GM12872 (cell line): ENCODE data around the gene OBP2B.

Source experiments
- TF ChIP-seq, protein P1 (sequence below): IDR thresholded peaks from 3 replicates; pipeline ENCODE4 v1.5.1; 2011; ENCODE audit warnings: low read depth, mild to moderate bottlenecking, low read length, moderate library complexity; ENCODE audit not compliant: insufficient read depth

OBP2B gene

DNA sequence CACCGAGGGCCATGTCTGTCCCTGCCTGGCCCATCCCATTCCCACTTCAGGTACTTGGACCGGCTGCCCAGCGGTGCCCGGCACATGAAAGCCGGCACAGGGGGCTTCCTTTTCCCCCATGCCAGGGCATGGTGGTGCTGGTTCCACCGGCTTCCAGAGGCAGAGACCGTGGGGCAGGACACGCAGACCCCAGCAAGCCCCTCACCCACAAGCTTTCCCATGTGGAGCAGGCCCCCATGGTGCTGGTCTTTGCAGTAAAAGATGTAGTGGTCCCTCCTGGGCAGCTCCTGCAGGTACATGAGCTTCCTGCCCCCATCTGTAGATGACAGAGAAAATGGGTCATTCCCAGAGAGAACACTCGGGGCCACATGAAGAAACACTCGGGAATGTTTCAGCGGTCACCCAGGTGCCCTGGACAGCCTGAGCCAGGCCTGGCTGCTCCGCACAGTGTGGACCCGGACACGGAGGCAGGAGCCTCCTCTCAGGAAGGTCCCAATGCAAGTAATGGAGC, 2.0 kb downstream of the OBP2B start:
- TF ChIP-seq, protein P1, sequence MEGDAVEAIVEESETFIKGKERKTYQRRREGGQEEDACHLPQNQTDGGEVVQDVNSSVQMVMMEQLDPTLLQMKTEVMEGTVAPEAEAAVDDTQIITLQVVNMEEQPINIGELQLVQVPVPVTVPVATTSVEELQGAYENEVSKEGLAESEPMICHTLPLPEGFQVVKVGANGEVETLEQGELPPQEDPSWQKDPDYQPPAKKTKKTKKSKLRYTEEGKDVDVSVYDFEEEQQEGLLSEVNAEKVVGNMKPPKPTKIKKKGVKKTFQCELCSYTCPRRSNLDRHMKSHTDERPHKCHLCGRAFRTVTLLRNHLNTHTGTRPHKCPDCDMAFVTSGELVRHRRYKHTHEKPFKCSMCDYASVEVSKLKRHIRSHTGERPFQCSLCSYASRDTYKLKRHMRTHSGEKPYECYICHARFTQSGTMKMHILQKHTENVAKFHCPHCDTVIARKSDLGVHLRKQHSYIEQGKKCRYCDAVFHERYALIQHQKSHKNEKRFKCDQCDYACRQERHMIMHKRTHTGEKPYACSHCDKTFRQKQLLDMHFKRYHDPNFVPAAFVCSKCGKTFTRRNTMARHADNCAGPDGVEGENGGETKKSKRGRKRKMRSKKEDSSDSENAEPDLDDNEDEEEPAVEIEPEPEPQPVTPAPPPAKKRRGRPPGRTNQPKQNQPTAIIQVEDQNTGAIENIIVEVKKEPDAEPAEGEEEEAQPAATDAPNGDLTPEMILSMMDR, result no peak

DNA sequence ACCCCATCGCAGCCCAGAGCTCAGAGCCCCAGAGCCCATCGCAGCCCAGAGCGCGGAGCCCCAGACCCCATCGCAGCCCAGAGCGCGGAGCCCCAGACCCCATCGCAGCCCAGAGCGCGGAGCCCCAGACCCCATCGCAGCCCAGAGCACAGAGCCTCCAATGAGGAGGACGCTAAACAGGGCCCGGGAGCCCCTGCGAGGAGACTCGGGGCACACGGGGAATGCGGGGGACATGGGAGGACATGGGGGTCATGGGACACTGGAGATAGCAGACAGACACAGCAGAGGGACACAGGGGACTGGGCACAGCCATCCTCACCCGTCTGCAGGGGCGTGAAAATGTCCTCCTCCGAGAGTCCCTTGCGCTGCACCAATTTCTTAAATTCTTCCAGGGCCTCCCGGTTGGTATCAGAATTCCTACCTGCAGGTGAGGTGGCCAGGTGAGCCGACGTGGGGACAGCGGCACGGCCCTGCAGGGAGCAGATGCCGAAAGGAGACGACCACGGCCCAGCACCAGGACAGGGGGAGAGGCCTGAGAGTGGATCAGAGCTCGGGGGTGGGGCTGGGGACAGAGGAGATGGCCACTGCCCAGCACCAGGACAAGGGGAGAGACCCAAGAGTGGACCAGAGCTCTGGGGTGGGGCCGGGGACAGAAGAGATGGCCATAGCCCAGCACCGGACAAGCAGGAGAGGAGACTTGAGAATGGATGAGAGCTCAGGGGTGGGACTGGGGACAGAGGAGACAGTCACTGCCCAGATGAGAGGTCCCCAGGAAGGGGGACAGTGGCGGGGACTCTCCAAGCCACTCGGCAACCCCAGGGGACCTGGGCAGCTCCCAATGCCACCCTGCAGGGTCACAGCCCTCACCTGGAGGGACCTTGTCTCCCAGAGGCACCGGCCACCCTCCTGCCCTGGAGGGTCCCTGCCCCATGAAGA, 2.8 kb downstream of the OBP2B start:
- TF ChIP-seq, protein P1, result no peak

DNA sequence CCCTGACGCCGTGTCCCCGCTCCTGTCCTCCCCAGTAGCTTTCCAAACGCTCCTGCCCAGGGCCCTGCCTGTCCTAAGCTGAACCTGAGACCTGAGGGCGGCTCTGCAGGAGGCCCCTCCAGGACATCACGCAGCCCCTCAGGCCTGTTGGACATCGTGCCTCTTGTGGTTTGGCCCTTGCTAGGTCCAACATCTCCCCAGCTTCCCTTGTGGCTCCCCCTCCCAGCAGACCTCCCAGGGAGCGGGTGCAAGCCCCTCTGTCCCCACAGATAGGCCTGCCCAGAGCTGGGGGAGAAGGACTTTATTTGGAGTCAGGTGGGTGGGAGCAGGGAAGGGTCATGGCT, 4.1 kb downstream of the OBP2B start:
- TF ChIP-seq, protein P1, result no peak

DNA sequence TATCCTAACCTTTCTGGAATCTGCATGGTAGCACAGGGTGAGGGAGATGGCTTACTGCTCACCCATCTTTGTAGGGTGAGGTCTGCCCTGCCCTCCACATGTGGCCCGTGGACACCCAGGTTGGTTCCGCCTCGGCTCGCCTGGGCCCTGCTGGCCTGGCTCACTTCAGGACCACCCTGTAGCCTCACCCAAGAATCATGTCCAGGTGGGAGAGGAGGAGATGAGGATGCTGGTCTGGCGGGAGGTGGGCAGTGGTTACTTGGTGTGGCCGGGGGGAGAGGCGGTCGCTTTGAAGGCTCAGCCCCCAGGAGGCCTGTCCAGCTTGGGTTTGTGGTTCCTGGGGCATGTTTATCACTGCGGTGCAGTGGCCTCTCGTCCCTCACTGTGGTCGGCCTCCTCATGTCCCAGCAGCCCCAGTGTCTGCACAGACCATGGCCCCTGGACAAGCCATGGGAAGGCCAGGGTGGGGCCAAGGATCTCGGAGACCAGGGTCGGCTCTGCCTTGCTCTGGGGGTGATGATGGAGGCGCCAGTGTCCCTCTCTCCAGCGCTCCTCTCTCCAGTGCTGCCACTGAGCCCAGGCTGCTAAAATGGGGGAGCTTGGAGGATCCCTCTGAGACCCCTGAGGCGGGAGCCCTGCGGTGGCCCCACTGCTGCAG, 4.6 kb downstream of the OBP2B start:
- TF ChIP-seq, protein P1, result no peak

DNA sequence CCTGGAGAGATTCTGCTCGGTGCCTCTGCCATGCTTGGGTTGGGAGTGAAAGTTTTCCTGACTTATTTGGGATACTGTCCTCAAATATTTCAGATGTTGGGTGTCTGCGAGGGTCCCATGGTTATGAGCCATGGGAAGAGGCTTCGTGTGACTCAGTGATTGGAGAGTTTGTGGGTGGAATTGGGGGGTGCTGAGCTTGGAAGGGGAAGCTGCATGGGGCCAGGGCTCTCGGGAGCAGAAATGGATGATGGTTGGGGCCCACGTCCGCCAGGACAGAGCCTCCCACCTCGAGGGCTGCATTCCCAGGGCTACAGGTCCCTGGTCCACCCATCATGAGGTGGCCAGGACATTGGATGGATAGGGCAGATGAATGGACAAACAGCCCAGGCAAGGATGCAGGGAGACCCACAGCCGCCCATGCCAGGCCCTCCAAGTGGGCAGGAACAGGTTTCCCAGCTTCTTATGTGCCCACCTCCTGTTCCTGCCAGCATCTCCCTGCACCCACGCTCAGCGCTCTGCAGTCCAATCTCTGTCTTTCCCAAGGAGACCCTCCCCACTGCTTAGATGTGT, 5.5 kb downstream of the OBP2B start:
- TF ChIP-seq, protein P1, result no peak

DNA sequence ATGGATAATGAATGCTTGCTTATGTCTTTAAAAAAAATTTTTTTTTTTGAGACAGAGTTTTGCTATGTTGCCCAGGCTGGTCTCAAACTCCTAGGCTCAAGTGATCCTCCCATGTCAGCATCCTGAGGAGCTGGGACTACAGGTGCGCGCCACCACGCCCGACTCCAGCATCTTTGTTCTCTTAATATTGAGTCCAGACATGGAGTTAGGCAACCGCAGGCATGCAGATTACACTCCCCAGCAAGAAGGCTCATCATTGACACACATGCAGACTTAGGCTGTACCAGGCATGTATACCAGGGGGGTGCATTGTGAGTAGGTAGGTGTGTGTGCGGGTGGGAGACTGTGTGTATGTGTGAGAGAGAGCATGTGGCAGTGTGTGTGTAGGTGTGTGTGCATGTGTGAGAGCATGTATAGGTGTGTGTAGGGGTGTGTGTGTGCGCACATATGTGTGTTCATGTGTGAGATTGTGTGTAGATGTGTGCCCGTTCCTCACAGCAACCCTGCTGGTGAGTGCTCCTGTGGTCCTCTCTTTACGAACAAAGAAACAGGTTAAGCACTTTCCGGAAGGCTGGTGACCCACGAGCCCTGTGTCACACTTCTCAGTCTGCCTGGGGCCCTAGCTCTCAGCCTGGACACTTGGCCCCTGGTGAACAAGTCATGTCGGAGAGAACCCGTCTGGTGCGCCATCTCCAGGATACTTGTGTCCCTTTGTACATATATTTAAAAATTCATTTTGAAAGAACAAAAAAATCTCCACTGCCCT, 6.2 kb downstream of the OBP2B start:
- TF ChIP-seq, protein P1, result no peak
